Right atrium auricular region (tissue), 2 donors: ENCODE measurements around the gene INCENP. TPM values are rescaled to one million over a fixed set of nuclear protein-coding genes. Genes with fewer than 3 reads are reported as not detected.

Source experiments
- DNase-seq: peaks from one replicate; pipeline ENCODE4 v3.0.0-alpha.2; 2019; ENCODE audit warnings: low spot score
- H3K27ac ChIP-seq, 2 donors: fragments of 200-600 bp; sonication (generic); 1 replicate in 1 of 2; 2 replicates in 1 of 2; pipeline ENCODE4 v1.5.1; 2016 to 2019
- H3K27me3 ChIP-seq, 2 donors: fragments of 200-600 bp; sonication (generic); one replicate each; pipeline versions ENCODE4 v1.5.1 to v1.6.0; 2017 to 2019
- H3K36me3 ChIP-seq: fragments of 200-600 bp; sonication (generic); one replicate; pipeline ENCODE4 v1.5.1; 2016
- H3K4me1 ChIP-seq, 2 donors: fragments of 200-600 bp; sonication (generic); one replicate each; pipeline versions ENCODE4 v1.5.1 to v1.6.0; 2017 to 2019
- H3K4me3 ChIP-seq, 2 donors: fragments of 200-600 bp; sonication (generic); 1 replicate in 1 of 2; 2 replicates in 1 of 2; pipeline ENCODE4 v1.5.1; 2017 to 2019; ENCODE audit warnings: mild to moderate bottlenecking in 1 of 2, moderate library complexity in 1 of 2
- H3K9me3 ChIP-seq, 2 donors: fragments of 200-600 bp; sonication (generic); one replicate each; pipeline ENCODE4 v1.5.1; 2019
- CTCF ChIP-seq, 2 donors: fragments of 200-600 bp; sonication (generic); IDR thresholded peaks; one replicate each; pipeline ENCODE4 v1.5.1; 2019; ENCODE audit warnings: antibody characterized with exemption in 2 of 2
- total RNA-seq, 2 donors: library from RNA; depleted of rRNA; stranded (reverse); fragments of >200 nt; gene quantifications; one replicate each; pipeline ENCODE4 v1.1.0, GENCODE V29; 2016

INCENP gene
- total RNA-seq, 2 donors from 2014 or later: 8.1 to 8.5 TPM

- Histone ChIP-seq H3K4me3 (no peak overlapping the region), H3K27ac (no peak overlapping the region), H3K36me3 (no peaks in the 10 kb centered on the region), H3K4me1 (peaks cover 0 to 7% of the 10 kb centered on the region in 2 donors), H3K9me3 (peaks cover 0 to 6% of the 10 kb centered on the region in 2 donors), H3K27me3 (no peaks in the 10 kb centered on the region)
- no peak for DNase-seq
- no peak for TF ChIP-seq CTCF (IDR thresholded peaks at IDR 0.05)
Observed at GRCh38 chr11:62119569-62119968, 4.2 kb upstream of the INCENP start.

GRCh38 chr11:62120001-62120400 is 3.8 kb upstream of the INCENP start:
- H3K36me3 ChIP-seq: no peaks in the 10 kb centered on the region
- H3K9me3 ChIP-seq: peaks cover 0 to 6% of the 10 kb centered on the region in 2 donors
- peaks cover 0 to 11% of the 10 kb centered on the region in 2 donors for H3K4me1 ChIP-seq
- no peak overlapping the region for H3K4me3 ChIP-seq
- peak overlapping the region in 1 of 2 donors; percentile 45 for H3K27ac ChIP-seq
- H3K27me3 ChIP-seq: no peaks in the 10 kb centered on the region
- TF ChIP-seq CTCF (IDR thresholded peaks at IDR 0.05): no peak
- no peak for DNase-seq

- no peak for TF ChIP-seq CTCF (IDR thresholded peaks at IDR 0.05)
- no peak for DNase-seq
- Histone ChIP-seq H3K4me1 (peaks cover 0 to 15% of the 10 kb centered on the region in 2 donors), H3K27ac (peak overlapping the region in 1 of 2 donors; percentile 45), H3K4me3 (no peak overlapping the region), H3K27me3 (no peaks in the 10 kb centered on the region), H3K36me3 (no peaks in the 10 kb centered on the region), H3K9me3 (peaks cover 0 to 6% of the 10 kb centered on the region in 2 donors)
Observed at GRCh38 chr11:62120431-62120830, 3.4 kb upstream of the INCENP start.

GRCh38 chr11:62122076-62122475 is 1.7 kb upstream of the INCENP start:
- peak in 1 of 2 donors; percentile 23 for TF ChIP-seq CTCF (IDR thresholded peaks at IDR 0.05)
- no peak for DNase-seq

GRCh38 chr11:62124186-62125113 is 639 bp downstream of the INCENP start:
- peak overlapping the region; percentile 51 to 75 for H3K27ac ChIP-seq
- no peak for DNase-seq

More at GRCh38 chr11:62122076-62122475, 1.7 kb upstream of the INCENP start:
- H3K36me3 ChIP-seq: no peaks in the 10 kb centered on the region
- no peak overlapping the region for H3K27ac ChIP-seq
- no peak overlapping the region for H3K4me3 ChIP-seq
- no peaks in the 10 kb centered on the region for H3K27me3 ChIP-seq
- H3K9me3 ChIP-seq: no peaks in the 10 kb centered on the region
- peaks cover 0 to 19% of the 10 kb centered on the region in 2 donors for H3K4me1 ChIP-seq

More at GRCh38 chr11:62124186-62125113, 639 bp downstream of the INCENP start:
- H3K27me3 ChIP-seq: no peaks in the 10 kb centered on the region
- no peaks in the 10 kb centered on the region for H3K9me3 ChIP-seq
- H3K36me3 ChIP-seq: no peaks in the 10 kb centered on the region
- TF ChIP-seq CTCF (IDR thresholded peaks at IDR 0.05): no peak
- peaks cover 0 to 19% of the 10 kb centered on the region in 2 donors for H3K4me1 ChIP-seq
- peak overlapping the region; percentile 76 to 93 for H3K4me3 ChIP-seq
